ENCODE results near the gene TTC24. TPM values are rescaled to one million over a fixed set of nuclear protein-coding genes. Genes with fewer than 3 reads are reported as not detected.

TTC24 gene
- total and polyA plus RNA-seq, 10 of the 15 experiments (the other 5 are each of a cell fraction or from before 2014, with no cell fraction given): 0.05 to 6.4 (median 2.9) TPM; not detected in 1

DNA sequence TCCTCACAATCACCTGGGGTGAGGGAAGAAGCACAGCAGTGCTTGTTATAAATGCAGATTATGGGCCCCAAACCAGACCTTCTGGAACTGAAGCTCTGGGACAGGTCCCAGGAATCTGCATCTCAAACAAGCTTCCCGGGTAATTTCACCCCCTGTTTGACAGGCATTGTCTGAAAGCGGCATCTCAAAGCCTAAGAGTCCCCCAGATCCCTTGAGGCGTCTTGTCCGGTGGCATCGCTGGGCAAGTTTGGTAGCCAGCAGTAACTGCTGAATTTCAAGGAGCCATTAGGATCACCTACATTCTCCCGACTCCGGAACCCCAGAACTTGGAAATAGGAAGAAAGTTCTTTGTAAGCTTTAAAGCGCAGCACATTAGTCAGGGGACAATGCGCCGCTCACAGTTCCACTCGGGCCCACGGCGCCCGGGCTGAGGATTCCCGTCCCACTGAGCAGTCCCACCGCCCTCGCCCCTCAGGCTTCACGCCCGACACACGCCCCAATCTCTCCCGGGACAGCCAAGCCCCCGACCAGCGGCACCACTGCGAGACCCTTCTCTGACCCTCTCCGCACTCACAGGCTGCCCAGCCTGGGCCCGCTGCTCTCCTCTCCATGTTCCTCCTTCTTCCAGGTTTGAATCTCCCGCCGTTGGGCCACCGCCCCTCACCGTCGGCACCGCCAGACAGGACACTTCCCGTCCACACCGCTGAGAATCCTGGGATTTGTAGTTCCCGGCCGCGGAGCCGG is 7.4 kb upstream of the TTC24 start, which contains the start of gene IQGAP3 (continued):
- TF ChIP-seq STAT3 (IDR thresholded peaks at IDR 0.05; ENCODE audit: low read depth, low read length) (no peak), ZNF687 (IDR thresholded peaks at IDR 0.05) (no peak), GABPA (IDR thresholded peaks at IDR 0.05; ENCODE audit: low read depth) (peak; percentile 91), MYC (IDR thresholded peaks at IDR 0.05; ENCODE audit: insufficient read depth, insufficient read length, insufficient replicate concordance, low read length, severe bottlenecking) (no peak), ESRRA (IDR thresholded peaks at IDR 0.05; ENCODE audit: low read length) (no peak), PML (IDR thresholded peaks at IDR 0.05; ENCODE audit: low read length) (no peak), MAX (IDR thresholded peaks at IDR 0.05; ENCODE audit: low read depth, low read length) (peak; percentile 54; the same call in 1 of the 2 replicates), RFX5 (IDR thresholded peaks at IDR 0.05; ENCODE audit: low read depth, low read length) (no peak), ZNF274 (IDR thresholded peaks at IDR 0.05; ENCODE audit: insufficient read depth, insufficient read length) (no peak), KAT2A (conservative IDR thresholded peaks at IDR 0.05; ENCODE audit: control insufficient read depth, low read depth, low read length) (no peak), ATF2 (IDR thresholded peaks at IDR 0.05; ENCODE audit: low read length) (no peak), BCL11A (IDR thresholded peaks at IDR 0.05; ENCODE audit: low read depth, low read length) (no peak), NFIC (IDR thresholded peaks at IDR 0.05; ENCODE audit: low read depth, low read length) (no peak)
- TF ChIP-seq, protein P1, sequence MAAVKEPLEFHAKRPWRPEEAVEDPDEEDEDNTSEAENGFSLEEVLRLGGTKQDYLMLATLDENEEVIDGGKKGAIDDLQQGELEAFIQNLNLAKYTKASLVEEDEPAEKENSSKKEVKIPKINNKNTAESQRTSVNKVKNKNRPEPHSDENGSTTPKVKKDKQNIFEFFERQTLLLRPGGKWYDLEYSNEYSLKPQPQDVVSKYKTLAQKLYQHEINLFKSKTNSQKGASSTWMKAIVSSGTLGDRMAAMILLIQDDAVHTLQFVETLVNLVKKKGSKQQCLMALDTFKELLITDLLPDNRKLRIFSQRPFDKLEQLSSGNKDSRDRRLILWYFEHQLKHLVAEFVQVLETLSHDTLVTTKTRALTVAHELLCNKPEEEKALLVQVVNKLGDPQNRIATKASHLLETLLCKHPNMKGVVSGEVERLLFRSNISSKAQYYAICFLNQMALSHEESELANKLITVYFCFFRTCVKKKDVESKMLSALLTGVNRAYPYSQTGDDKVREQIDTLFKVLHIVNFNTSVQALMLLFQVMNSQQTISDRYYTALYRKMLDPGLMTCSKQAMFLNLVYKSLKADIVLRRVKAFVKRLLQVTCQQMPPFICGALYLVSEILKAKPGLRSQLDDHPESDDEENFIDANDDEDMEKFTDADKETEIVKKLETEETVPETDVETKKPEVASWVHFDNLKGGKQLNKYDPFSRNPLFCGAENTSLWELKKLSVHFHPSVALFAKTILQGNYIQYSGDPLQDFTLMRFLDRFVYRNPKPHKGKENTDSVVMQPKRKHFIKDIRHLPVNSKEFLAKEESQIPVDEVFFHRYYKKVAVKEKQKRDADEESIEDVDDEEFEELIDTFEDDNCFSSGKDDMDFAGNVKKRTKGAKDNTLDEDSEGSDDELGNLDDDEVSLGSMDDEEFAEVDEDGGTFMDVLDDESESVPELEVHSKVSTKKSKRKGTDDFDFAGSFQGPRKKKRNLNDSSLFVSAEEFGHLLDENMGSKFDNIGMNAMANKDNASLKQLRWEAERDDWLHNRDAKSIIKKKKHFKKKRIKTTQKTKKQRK (IDR thresholded peaks at IDR 0.05; ENCODE audit: low read depth, low read length): no peak

Measured in GM12878 (cell line).